Hepatocyte (in vitro differentiated cells): ENCODE measurements around the gene ST3GAL4. TPM values are rescaled to one million over a fixed set of nuclear protein-coding genes. Genes with fewer than 3 reads are reported as not detected.
"Not testable (repeated sequence)": the region's sequence is repeated elsewhere in the genome, so short reads cannot be mapped to it uniquely, and the experiment has no call there.

Experiments
- DNase-seq: peaks from one replicate; pipeline ENCODE4 v3.0.0-alpha.2; 2016; ENCODE audit warnings: low spot score
- H2AFZ ChIP-seq: fragments of 200-600 bp; sonication (generic); 2 replicates; pipeline ENCODE4 v1.6.0; 2016; ENCODE audit warnings: antibody characterized with exemption, mild to moderate bottlenecking
- H3K27ac ChIP-seq: fragments of 200-600 bp; sonication (generic); 2 replicates; pipeline ENCODE4 v1.5.1; 2016; ENCODE audit warnings: mild to moderate bottlenecking
- H3K27me3 ChIP-seq: fragments of 200-600 bp; sonication (generic); 2 replicates; pipeline ENCODE4 v1.6.1; 2016
- H3K36me3 ChIP-seq: fragments of 200-600 bp; sonication (generic); replicated peaks from 2 replicates; pipeline ENCODE4 v1.5.1; 2016; ENCODE audit warnings: low read depth; ENCODE audit not compliant: insufficient read depth
- H3K4me1 ChIP-seq: fragments of 200-600 bp; sonication (generic); 2 replicates; pipeline ENCODE4 v1.5.1; 2016; ENCODE audit warnings: mild to moderate bottlenecking, moderate library complexity; ENCODE audit not compliant: insufficient read depth
- H3K4me2 ChIP-seq: fragments of 200-600 bp; sonication (generic); 2 replicates; pipeline ENCODE4 v1.6.0; 2016
- H3K4me3 ChIP-seq: fragments of 200-600 bp; sonication (generic); 2 replicates; pipeline ENCODE4 v1.5.1; 2016; ENCODE audit warnings: mild to moderate bottlenecking
- H3K79me2 ChIP-seq: fragments of 200-600 bp; sonication (generic); 2 replicates; pipeline ENCODE4 v1.6.0; 2017; ENCODE audit warnings: mild to moderate bottlenecking
- H3K9me2 ChIP-seq: fragments of 200-600 bp; sonication (generic); replicated peaks from 2 replicates; pipeline ENCODE4 v1.6.0; 2017; ENCODE audit warnings: mild to moderate bottlenecking; ENCODE audit not compliant: insufficient read depth
- H3K9me3 ChIP-seq: fragments of 200-600 bp; sonication (generic); 2 replicates; pipeline ENCODE4 v1.5.1; 2016; ENCODE audit warnings: low read depth, mild to moderate bottlenecking
- H4K20me1 ChIP-seq: fragments of 200-600 bp; sonication (generic); 2 replicates; pipeline ENCODE4 v1.6.0; 2016; ENCODE audit warnings: mild to moderate bottlenecking; ENCODE audit not compliant: insufficient read depth, poor library complexity, severe bottlenecking
- CTCF ChIP-seq: fragments of 200-600 bp; sonication (generic); IDR thresholded peaks from 2 replicates; pipeline ENCODE4 v1.5.1; 2016; ENCODE audit warnings: antibody characterized with exemption, mild to moderate bottlenecking; ENCODE audit not compliant: poor library complexity
- EZH2 ChIP-seq: fragments of 200-600 bp; sonication (generic); IDR thresholded peaks from 2 replicates; pipeline ENCODE4 v1.6.1; 2016; ENCODE audit warnings: antibody characterized with exemption, mild to moderate bottlenecking, borderline replicate concordance
- EZH2phosphoT487 ChIP-seq: fragments of 200-600 bp; sonication (generic); IDR thresholded peaks from one replicate; pipeline ENCODE4 v1.6.1; 2018; ENCODE audit warnings: antibody characterized with exemption, mild to moderate bottlenecking, low read depth, moderate library complexity; ENCODE audit not compliant: unreplicated experiment, severe bottlenecking
- WGBS: methylation state at CpG from one replicate; pipeline ENCODE4 v1.1.6; 2016; ENCODE audit warnings: low lambda C conversion rate; ENCODE audit errors: missing lambda C conversion rate; 5-methylcytosine and 5-hydroxymethylcytosine counted together
- polyA plus RNA-seq: library from polyadenylated mRNA; unstranded; fragments of >200 nt; fragmentation: Nextera tagmentation; extraction: Ambion mirVana; gene quantifications from 2 replicates; pipeline ENCODE4 v1.2.1, GENCODE V29; 2016
- total RNA-seq: library from RNA; depleted of rRNA; stranded (reverse); fragments of >200 nt; gene quantifications from 2 replicates; pipeline ENCODE4 v1.2.3, GENCODE V29; 2014

Gene ST3GAL4
- total and polyA plus RNA-seq, 2 experiments from 2014 or later = 31.0 to 31.5 TPM

GRCh38 chr11:126363706-126364248 lies 8.3 kb downstream of the ST3GAL4 start:
- H4K20me1 ChIP-seq = no peaks in the 10 kb centered on the region

GRCh38 chr11:126364735-126365134 lies 9.2 kb downstream of the ST3GAL4 start:
- H3K27ac ChIP-seq, H3K4me3 ChIP-seq, H3K4me1 ChIP-seq, H4K20me1 ChIP-seq, H3K36me3 ChIP-seq, H3K9me2 ChIP-seq, DNase-seq, H3K27me3 ChIP-seq, H2AFZ ChIP-seq, H3K9me3 ChIP-seq, H3K4me2 ChIP-seq: not testable (repeated sequence)
- peaks cover 26% of the 10 kb centered on the region for H3K79me2 ChIP-seq
- WGBS = 75% methylated on average over 4 of the region's 9 CpGs

More at GRCh38 chr11:126363706-126364248, 8.3 kb downstream of the ST3GAL4 start:
- 85% methylated on average over 10 of the region's 10 CpGs for WGBS
- no peak overlapping the region for H3K27ac ChIP-seq
- peaks cover 29% of the 10 kb centered on the region for H3K79me2 ChIP-seq
- H3K9me2 ChIP-seq = no peaks in the 10 kb centered on the region
- no peak overlapping the region for H3K4me2 ChIP-seq
- H2AFZ ChIP-seq = no peak overlapping the region
- H3K9me3 ChIP-seq = no peaks in the 10 kb centered on the region
- DNase-seq = no peak
- peaks cover 13% of the 10 kb centered on the region for H3K4me1 ChIP-seq
- no peaks in the 10 kb centered on the region for H3K27me3 ChIP-seq
- H3K36me3 ChIP-seq = no peaks in the 10 kb centered on the region
- no peak for TF ChIP-seq CTCF
- TF ChIP-seq EZH2 = no peak
- TF ChIP-seq EZH2phosphoT487 = no peak
- no peak overlapping the region for H3K4me3 ChIP-seq

- H3K4me2 ChIP-seq, H2AFZ ChIP-seq, H3K36me3 ChIP-seq, DNase-seq, H4K20me1 ChIP-seq, H3K4me3 ChIP-seq, H3K9me2 ChIP-seq, H3K27ac ChIP-seq, H3K9me3 ChIP-seq, H3K27me3 ChIP-seq, H3K4me1 ChIP-seq: not testable (repeated sequence)
- 85% methylated on average over 5 of the region's 5 CpGs for WGBS
- H3K79me2 ChIP-seq = peaks cover 20% of the 10 kb centered on the region
Observed at GRCh38 chr11:126365508-126365907, 10.0 kb downstream of the ST3GAL4 start.

- Histone ChIP-seq H3K9me2 (no peaks in the 10 kb centered on the region), H3K27me3 (no peaks in the 10 kb centered on the region), H3K79me2 (peaks cover 15% of the 10 kb centered on the region), H3K36me3 (no peaks in the 10 kb centered on the region), H3K4me2 (peak overlapping the region; percentile 41), H2AFZ (no peak overlapping the region), H4K20me1 (no peaks in the 10 kb centered on the region), H3K4me1 (peaks cover 6% of the 10 kb centered on the region), H3K9me3 (no peaks in the 10 kb centered on the region), H3K4me3 (no peak overlapping the region), H3K27ac (no peak overlapping the region)
- 68% methylated on average over 17 of the region's 19 CpGs for WGBS
- no peak for DNase-seq
- TF ChIP-seq CTCF = no peak
- no peak for TF ChIP-seq EZH2
- no peak for TF ChIP-seq EZH2phosphoT487
Observed at GRCh38 chr11:126366064-126366822, 10.8 kb downstream of the ST3GAL4 start.

- H3K4me3 ChIP-seq, H3K9me2 ChIP-seq, H3K27me3 ChIP-seq, H3K27ac ChIP-seq, DNase-seq, H3K9me3 ChIP-seq, H4K20me1 ChIP-seq, H3K36me3 ChIP-seq, H2AFZ ChIP-seq, H3K4me1 ChIP-seq, H3K4me2 ChIP-seq: not testable (repeated sequence)
- WGBS = 86% methylated on average over 12 of the region's 14 CpGs
- H3K79me2 ChIP-seq = peaks cover 16% of the 10 kb centered on the region
Observed at GRCh38 chr11:126366823-126367654, 11.6 kb downstream of the ST3GAL4 start.

- H2AFZ ChIP-seq, H3K36me3 ChIP-seq, H3K4me2 ChIP-seq, H3K9me3 ChIP-seq, H3K4me3 ChIP-seq, H3K9me2 ChIP-seq, H4K20me1 ChIP-seq, H3K4me1 ChIP-seq, H3K27ac ChIP-seq, DNase-seq, H3K27me3 ChIP-seq: not testable (repeated sequence)
- peaks cover 23% of the 10 kb centered on the region for H3K79me2 ChIP-seq
- WGBS = 97% methylated on average over 5 of the region's 5 CpGs
Observed at GRCh38 chr11:126367806-126368205, 12.3 kb downstream of the ST3GAL4 start.
